H1 (cell line): ENCODE results near the gene FGF14. TPM values are rescaled to one million over a fixed set of nuclear protein-coding genes. Genes with fewer than 3 reads are reported as not detected.

Source experiments
- CTCF ChIA-PET: fragments of 300-600 bp; sonication (Branson Sonifier 250); formaldehyde crosslinking; loops from one replicate; lab custom pipeline; 2021; ENCODE audit not compliant: partially characterized antibody; lab: Charles Lee
- POLR2A ChIA-PET: fragments of 300-600 bp; sonication (Branson Sonifier 250); formaldehyde crosslinking; loops from one replicate; lab custom pipeline; 2021; ENCODE audit warnings: inconsistent platforms; ENCODE audit not compliant: partially characterized antibody; lab: Charles Lee
- DNase-seq, 2 experiments: peaks; one replicate each; pipeline versions ENCODE4 v3.0.0 to v3.0.0-alpha.2; 2010 to 2022; ENCODE audit warnings: low spot score in 2 of 2, low read depth in 1 of 2, mixed read lengths in 1 of 2
- FAIRE-seq: peaks from 2 replicates; lab custom pipeline; 2011; peaks lifted over from hg19 to GRCh38; lab: Jason Lieb, UNC
- H2AFZ ChIP-seq: 2 replicates; pipeline ENCODE4 v1.8.1; 2012; ENCODE audit warnings: low read length, inconsistent platforms
- H2AK5ac ChIP-seq: 2 replicates; pipeline ENCODE4 v1.6.1; 2013; ENCODE audit warnings: low read depth, low read length
- H2BK120ac ChIP-seq: replicated peaks from 2 replicates; pipeline ENCODE3; 2013; ENCODE audit warnings: low read depth, low read length, inconsistent platforms
- H2BK12ac ChIP-seq: 2 replicates; pipeline ENCODE4 v1.6.1; 2013; ENCODE audit warnings: low read depth, low read length
- H2BK15ac ChIP-seq: 2 replicates; pipeline ENCODE4 v1.6.1; 2013; ENCODE audit warnings: low read length
- H2BK20ac ChIP-seq: 2 replicates; pipeline ENCODE4 v1.6.1; 2013; ENCODE audit warnings: low read length
- H2BK5ac ChIP-seq: 2 replicates; pipeline ENCODE4 v1.6.1; 2013; ENCODE audit warnings: low read depth, low read length
- H3K14ac ChIP-seq: 2 replicates; pipeline ENCODE4 v1.6.1; 2013; ENCODE audit warnings: inconsistent platforms; ENCODE audit not compliant: insufficient read length
- H3K18ac ChIP-seq: 2 replicates; pipeline ENCODE4 v1.6.1; 2013; ENCODE audit warnings: low read length; ENCODE audit errors: extremely low read depth
- H3K23ac ChIP-seq: 2 replicates; pipeline ENCODE4 v1.6.1; 2013; ENCODE audit warnings: inconsistent platforms; ENCODE audit not compliant: insufficient read length
- H3K23me2 ChIP-seq: 2 replicates; pipeline ENCODE4 v1.6.1; 2013; ENCODE audit warnings: low read depth, low read length
- H3K27ac ChIP-seq: 2 replicates; pipeline ENCODE4 v1.6.1; 2011; ENCODE audit warnings: low read depth, low read length, inconsistent platforms
- H3K27me3 ChIP-seq, 4 experiments: replicated peaks in 1 of 4; 1 replicate in 1 of 4; 2 replicates in 3 of 4; pipeline versions ENCODE4 v1.6.1 to v1.8.1; 2011 to 2013; ENCODE audit warnings: low read length in 3 of 4, mild to moderate bottlenecking in 3 of 4, inconsistent platforms in 2 of 4, mixed read lengths in 2 of 4, moderate library complexity in 1 of 4; ENCODE audit not compliant: control insufficient read depth in 3 of 4, insufficient read depth in 3 of 4; ENCODE audit errors: extremely low read depth in 1 of 4
- H3K36me3 ChIP-seq, 4 experiments: 2 replicates each; pipeline versions ENCODE4 v1.6.1 to v1.8.1; 2011 to 2013; ENCODE audit warnings: mild to moderate bottlenecking in 4 of 4, low read length in 3 of 4, moderate library complexity in 2 of 4, control low read depth in 1 of 4, inconsistent platforms in 1 of 4; ENCODE audit not compliant: insufficient read depth in 4 of 4, control insufficient read depth in 2 of 4
- H3K4ac ChIP-seq: replicated peaks from 2 replicates; pipeline ENCODE3; 2013; ENCODE audit warnings: low read length, low read depth, mixed read lengths, inconsistent platforms; ENCODE audit not compliant: insufficient read length
- H3K4me1 ChIP-seq, 4 experiments: replicated peaks in 1 of 4; 1 replicate in 1 of 4; 2 replicates in 3 of 4; pipeline versions ENCODE4 v1.6.1 to v1.8.1; 2011 to 2013; ENCODE audit warnings: low read length in 3 of 4, inconsistent platforms in 2 of 4, mixed read lengths in 1 of 4; ENCODE audit not compliant: insufficient read depth in 4 of 4, control insufficient read depth in 3 of 4
- H3K4me2 ChIP-seq, 2 experiments: 2 replicates each; pipeline versions ENCODE4 v1.6.1 to v1.8.1; 2011 to 2013; ENCODE audit warnings: low read depth in 2 of 2, low read length in 2 of 2, control low read depth in 1 of 2, inconsistent platforms in 1 of 2, mild to moderate bottlenecking in 1 of 2; ENCODE audit not compliant: insufficient read depth in 1 of 2
- H3K4me3 ChIP-seq, 4 experiments: fragments of 200-600, 300-600 bp in 1 of 4; sonication (generic), shearing (Covaris generic), sonication (Bioruptor Twin) in 1 of 4; 2 replicates each; pipeline versions ENCODE4 v1.5.1 to v1.8.1; 2011 to 2016; ENCODE audit warnings: low read length in 4 of 4, low read depth in 3 of 4, control low read depth in 2 of 4, inconsistent platforms in 2 of 4, mild to moderate bottlenecking in 2 of 4, mixed read lengths in 1 of 4, moderate library complexity in 1 of 4; ENCODE audit not compliant: insufficient read depth in 2 of 4; ENCODE audit errors: extremely low read depth in 1 of 4
- H3K56ac ChIP-seq: replicated peaks from 2 replicates; pipeline ENCODE3; 2013; ENCODE audit warnings: low read depth, mild to moderate bottlenecking, mixed read lengths, low read length, inconsistent platforms; ENCODE audit not compliant: insufficient read length
- H3K79me1 ChIP-seq: 2 replicates; pipeline ENCODE4 v1.6.1; 2013; ENCODE audit warnings: low read depth, low read length, control low read depth
- H3K79me2 ChIP-seq, 2 experiments: 2 replicates each; pipeline versions ENCODE4 v1.6.1 to v1.8.1; 2012 to 2013; ENCODE audit warnings: low read length in 2 of 2, mild to moderate bottlenecking in 2 of 2, inconsistent platforms in 1 of 2; ENCODE audit not compliant: insufficient read depth in 2 of 2, control insufficient read depth in 1 of 2
- H3K9ac ChIP-seq, 4 experiments: replicated peaks in 1 of 4; 1 replicate in 1 of 4; 2 replicates in 3 of 4; pipeline versions ENCODE4 v1.6.1 to v1.8.1; 2011 to 2013; ENCODE audit warnings: low read depth in 3 of 4, low read length in 3 of 4, control low read depth in 2 of 4, mild to moderate bottlenecking in 2 of 4, moderate library complexity in 2 of 4, inconsistent platforms in 1 of 4; ENCODE audit errors: extremely low read depth in 1 of 4
- H3K9me3 ChIP-seq, 2 experiments: 2 replicates each; pipeline versions ENCODE4 v1.6.1 to v1.8.1; 2012 to 2013; ENCODE audit warnings: mild to moderate bottlenecking in 2 of 2, moderate library complexity in 2 of 2, control low read depth in 1 of 2, inconsistent platforms in 1 of 2, low read depth in 1 of 2, low read length in 1 of 2, mixed read lengths in 1 of 2; ENCODE audit not compliant: insufficient read depth in 2 of 2
- H4K20me1 ChIP-seq, 2 experiments: replicated peaks in 1 of 2; 2 replicates each; pipeline versions ENCODE3 to v1.8.1; 2011 to 2013; ENCODE audit warnings: inconsistent platforms in 2 of 2, low read length in 2 of 2, mild to moderate bottlenecking in 1 of 2; ENCODE audit not compliant: insufficient read depth in 2 of 2, control insufficient read depth in 1 of 2
- H4K5ac ChIP-seq: 2 replicates; pipeline ENCODE4 v1.6.1; 2013; ENCODE audit warnings: low read length, low read depth, mixed read lengths, inconsistent platforms; ENCODE audit not compliant: insufficient read length
- H4K8ac ChIP-seq: 2 replicates; pipeline ENCODE4 v1.8.0; 2013; ENCODE audit warnings: mild to moderate bottlenecking, moderate library complexity, low read length, inconsistent platforms; ENCODE audit not compliant: insufficient read depth; ENCODE audit errors: extremely low read depth
- H4K91ac ChIP-seq: replicated peaks from 2 replicates; pipeline ENCODE3; 2013; ENCODE audit warnings: low read length, mixed read lengths, inconsistent platforms; ENCODE audit not compliant: insufficient read length
- ATF3 ChIP-seq: IDR thresholded peaks from 2 replicates; pipeline ENCODE4 v1.6.1; 2011; ENCODE audit warnings: low read depth, mild to moderate bottlenecking, low read length; ENCODE audit not compliant: insufficient read depth
- CBX8 ChIP-seq: fragments of 300-800, 300-1000 bp; sonication (generic); IDR thresholded peaks from 2 replicates; pipeline ENCODE4 v1.7.1; 2016; ENCODE audit warnings: low read depth, low read length, borderline replicate concordance
- CREB1 ChIP-seq: IDR thresholded peaks from 2 replicates; pipeline ENCODE4 v1.6.1; 2012; ENCODE audit warnings: inconsistent platforms
- JUN ChIP-seq: IDR thresholded peaks from 2 replicates; pipeline ENCODE4 v1.6.1; 2011; ENCODE audit warnings: low read depth, mild to moderate bottlenecking, improper control_type of control experiment, low read length
- SAP30 ChIP-seq: fragments of 300-600 bp; sonication (generic); IDR thresholded peaks from 2 replicates; pipeline ENCODE4 v1.7.1; 2012; ENCODE audit warnings: low read length, moderate library complexity, mild to moderate bottlenecking, inconsistent platforms; ENCODE audit not compliant: insufficient read depth, insufficient replicate concordance
- TEAD4 ChIP-seq: IDR thresholded peaks from 2 replicates; pipeline ENCODE4 v1.6.1; 2012; ENCODE audit warnings: low read depth, low read length, inconsistent platforms, mixed read lengths
- USF2 ChIP-seq: IDR thresholded peaks from 2 replicates; pipeline ENCODE4 v1.6.1; 2011; ENCODE audit warnings: low read length, improper control_type of control experiment
- YY1 ChIP-seq: IDR thresholded peaks from 2 replicates; pipeline ENCODE4 v1.6.1; 2011; ENCODE audit warnings: low read depth, mild to moderate bottlenecking, low read length
- ZNF274 ChIP-seq: IDR thresholded peaks from 2 replicates; pipeline ENCODE4 v1.7.0; 2012; ENCODE audit warnings: low read length, borderline replicate concordance; ENCODE audit errors: extremely low read depth
- WGBS, 2 experiments: shearing (Covaris generic) in 1 of 2; methylation state at CpG; one replicate each; pipeline versions ENCODE4 v1.1.6 to v1.1.7; 2013 to 2015; ENCODE audit warnings: low lambda C conversion rate in 2 of 2, mixed read lengths in 2 of 2, inconsistent platforms in 1 of 2, low coverage in 1 of 2, missing lambda C conversion rate in 1 of 2; ENCODE audit not compliant: insufficient replicate concordance in 2 of 2, insufficient coverage in 1 of 2, insufficient read length in 1 of 2; ENCODE audit errors: extremely low coverage in 1 of 2, missing lambda C conversion rate in 1 of 2; 5-methylcytosine and 5-hydroxymethylcytosine counted together
- polyA plus RNA-seq, 7 experiments: library from polyadenylated mRNA; depleted of rRNA in 3 of 7; stranded (reverse) in 5 of 7; unstranded in 2 of 7; fragments of >200 nt in 5 of 7; fragments of 200-250 nt in 2 of 7; gene quantifications; 1 replicate in 5 of 7; 2 replicates in 1 of 7; 4 replicates in 1 of 7; pipeline versions ENCODE4 v1.2.1 to v1.2.3, GENCODE V29; 2011 to 2013; ENCODE audit warnings: missing spikeins in 2 of 7, mixed read lengths in 2 of 7
- total RNA-seq: library from RNA; stranded (reverse); fragmentation: NEBNext Ultra II Directional; extraction: Animal tissue kit (Norgen Biotek cat#: 25700); gene quantifications from 2 replicates; pipeline ENCODE4 v1.2.1, GENCODE V29; 2021
- TF ChIP-seq, protein P1 (sequence below), 3 experiments: IDR thresholded peaks; 1 replicate in 2 of 3; 2 replicates in 1 of 3; pipeline versions ENCODE4 v1.5.1 to v1.6.1; 2011; ENCODE audit warnings: low read length in 3 of 3, mild to moderate bottlenecking in 3 of 3, inconsistent platforms in 2 of 3, low read depth in 1 of 3, moderate library complexity in 1 of 3; ENCODE audit not compliant: insufficient read depth in 1 of 3; ENCODE audit errors: control extremely low read depth in 1 of 3

FGF14 gene
- total and polyA plus RNA-seq, 2 of the 8 experiments (the other 6 are each of a cell fraction or from before 2014, with no cell fraction given), result 0.05 to 0.58 TPM

DNA sequence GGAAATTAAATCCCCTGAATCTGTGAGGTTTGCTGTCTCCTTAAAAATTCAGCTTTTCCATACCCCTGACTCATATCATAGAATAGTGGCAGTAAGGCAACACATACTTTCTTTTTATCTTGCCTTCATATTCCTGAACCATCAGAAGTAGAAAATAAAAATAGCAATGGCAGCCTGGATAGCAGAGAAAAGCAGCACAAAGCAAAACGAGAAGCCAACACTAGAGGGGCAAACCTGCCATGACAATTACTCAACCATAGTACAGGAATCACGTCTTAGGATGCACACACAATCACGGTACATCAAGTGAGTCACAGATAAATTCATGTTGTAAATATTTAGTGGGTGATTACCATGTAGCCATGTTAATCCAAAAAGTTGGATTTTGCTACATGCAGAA is 606.4 kb downstream of the FGF14 start:
- H3K9me3 ChIP-seq, result no peaks in the 10 kb centered on the region
- no peaks in the 10 kb centered on the region for H3K36me3 ChIP-seq
- H3K4me2 ChIP-seq, result no peak overlapping the region
- no peaks in the 10 kb centered on the region for H4K20me1 ChIP-seq
- no peak overlapping the region for H3K14ac ChIP-seq
- H4K91ac ChIP-seq, result no peak overlapping the region
- H3K27ac ChIP-seq, result no peak overlapping the region
- H2BK15ac ChIP-seq, result no peak overlapping the region
- no peak overlapping the region for H2BK120ac ChIP-seq
- H3K9ac ChIP-seq, result no peak overlapping the region
- H3K79me2 ChIP-seq, result no peaks in the 10 kb centered on the region
- 84% methylated on average over 3 of the region's 3 CpGs; no CpG with 5 or more reads in 1 of the 2 experiments for WGBS, 2 experiments
- no peak overlapping the region for H2AFZ ChIP-seq
- ChIA-PET POLR2A (no interaction called here), CTCF (interaction anchor here (0.7 to 1.5 kb wide), 3 partner anchors 40 to 126 kb away, joined by 3 to 4 read pairs (median 3); no protein-coding TSS in a partner anchor)
- no peaks in the 10 kb centered on the region for H3K27me3 ChIP-seq
- H3K79me1 ChIP-seq, result no peaks in the 10 kb centered on the region
- no peak overlapping the region for H2BK20ac ChIP-seq
- no peak for DNase-seq
- no peak overlapping the region for H3K4me3 ChIP-seq
- no peak overlapping the region for H3K4ac ChIP-seq
- no peak overlapping the region for H3K18ac ChIP-seq
- H3K56ac ChIP-seq, result no peak overlapping the region
- H2BK5ac ChIP-seq, result no peak overlapping the region
- no peak overlapping the region for H4K5ac ChIP-seq
- H2AK5ac ChIP-seq, result no peak overlapping the region
- no peak for FAIRE-seq
- no peaks in the 10 kb centered on the region for H3K23me2 ChIP-seq
- H2BK12ac ChIP-seq, result no peak overlapping the region
- H3K4me1 ChIP-seq, result peaks cover 0 to 4% (median 1%) of the 10 kb centered on the region in 4 experiments; a peak in 1 of 7 replicates
- no peak overlapping the region for H4K8ac ChIP-seq
- H3K23ac ChIP-seq, result no peak overlapping the region
- TF ChIP-seq TEAD4 (no peak), JUN (no peak), USF2 (no peak), CREB1 (no peak), SAP30 (no peak), CBX8 (no peak), YY1 (no peak), ATF3 (no peak), ZNF274 (no peak)
- TF ChIP-seq, protein P1, sequence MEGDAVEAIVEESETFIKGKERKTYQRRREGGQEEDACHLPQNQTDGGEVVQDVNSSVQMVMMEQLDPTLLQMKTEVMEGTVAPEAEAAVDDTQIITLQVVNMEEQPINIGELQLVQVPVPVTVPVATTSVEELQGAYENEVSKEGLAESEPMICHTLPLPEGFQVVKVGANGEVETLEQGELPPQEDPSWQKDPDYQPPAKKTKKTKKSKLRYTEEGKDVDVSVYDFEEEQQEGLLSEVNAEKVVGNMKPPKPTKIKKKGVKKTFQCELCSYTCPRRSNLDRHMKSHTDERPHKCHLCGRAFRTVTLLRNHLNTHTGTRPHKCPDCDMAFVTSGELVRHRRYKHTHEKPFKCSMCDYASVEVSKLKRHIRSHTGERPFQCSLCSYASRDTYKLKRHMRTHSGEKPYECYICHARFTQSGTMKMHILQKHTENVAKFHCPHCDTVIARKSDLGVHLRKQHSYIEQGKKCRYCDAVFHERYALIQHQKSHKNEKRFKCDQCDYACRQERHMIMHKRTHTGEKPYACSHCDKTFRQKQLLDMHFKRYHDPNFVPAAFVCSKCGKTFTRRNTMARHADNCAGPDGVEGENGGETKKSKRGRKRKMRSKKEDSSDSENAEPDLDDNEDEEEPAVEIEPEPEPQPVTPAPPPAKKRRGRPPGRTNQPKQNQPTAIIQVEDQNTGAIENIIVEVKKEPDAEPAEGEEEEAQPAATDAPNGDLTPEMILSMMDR (IDR thresholded peaks at IDR 0.05; ENCODE audit: control extremely low read depth in 1 of 3, insufficient read depth in 1 of 3, low read depth in 1 of 3, low read length in 3 of 3), result no peak
